HepG2 (cell line): ENCODE results near the gene EDAR.

ENCODE experiments used
- ARNTL ChIP-seq: sonication (generic); formaldehyde crosslinking; IDR thresholded peaks from 2 replicates; pipeline ENCODE4 v1.4.0; 2020; ENCODE audit warnings: mild to moderate bottlenecking, missing genetic modification reagents
- CREB1 ChIP-seq, 2 experiments: fragments of 450-650 bp in 1 of 2; IDR thresholded peaks; 2 replicates each; pipeline ENCODE4 v1.6.1; 2016 to 2017; ENCODE audit warnings: control low read depth in 1 of 2, mild to moderate bottlenecking in 1 of 2, missing compliant biosample characterization in 1 of 2, missing genetic modification characterization in 1 of 2
- SKI ChIP-seq: fragments of 450-650 bp; IDR thresholded peaks from one replicate; pipeline ENCODE4 v1.6.1; 2018; ENCODE audit warnings: mild to moderate bottlenecking; ENCODE audit not compliant: partially characterized antibody
- ZNF12 ChIP-seq: sonication (generic); formaldehyde crosslinking; IDR thresholded peaks from 2 replicates; pipeline ENCODE4 v1.5.0; 2020; ENCODE audit warnings: missing genetic modification reagents
- ZNF761 ChIP-seq: sonication (generic); formaldehyde crosslinking; conservative IDR thresholded peaks from 2 replicates; pipeline ENCODE4 v1.4.0; 2020; ENCODE audit warnings: mild to moderate bottlenecking, missing genetic modification reagents
- ZNF768 ChIP-seq: sonication (generic); formaldehyde crosslinking; IDR thresholded peaks from 2 replicates; pipeline ENCODE4 v1.4.0; 2020; ENCODE audit warnings: missing genetic modification reagents
- TF ChIP-seq, protein P1 (sequence below): sonication (generic); formaldehyde crosslinking; IDR thresholded peaks from 2 replicates; pipeline ENCODE4 v1.4.0; 2020; ENCODE audit warnings: missing genetic modification reagents
- TF ChIP-seq, protein P2 (sequence below): sonication (generic); formaldehyde crosslinking; IDR thresholded peaks from 2 replicates; pipeline ENCODE4 v1.5.0; 2020; ENCODE audit warnings: mild to moderate bottlenecking, missing genetic modification reagents, moderate library complexity

DNA sequence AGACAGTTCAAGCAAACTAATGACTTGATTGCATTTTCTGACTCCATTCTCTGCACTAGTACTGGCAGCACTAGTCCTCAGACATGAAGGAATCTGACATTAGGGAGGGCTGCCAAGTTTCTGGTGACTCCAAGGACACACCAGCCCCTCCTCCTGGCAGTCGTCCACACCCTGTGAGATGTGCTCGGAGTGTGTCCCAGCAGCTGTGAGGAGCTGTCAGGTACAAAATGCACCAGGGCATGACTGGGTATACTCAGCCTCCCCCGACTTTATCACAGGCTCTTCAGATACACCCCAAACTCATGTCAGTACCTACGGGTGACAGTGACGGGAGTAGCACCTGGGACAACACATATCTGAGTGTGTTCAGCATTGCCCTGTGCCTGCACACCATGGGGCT lies 43.1 kb downstream of the EDAR start:
- TF ChIP-seq CREB1 (IDR thresholded peaks at IDR 0.05) (no peak), CREB1 (CRISPR knock-in tag; IDR thresholded peaks at IDR 0.05) (no peak), ZNF768 (CRISPR knock-in tag) (no peak), ARNTL (CRISPR knock-in tag) (no peak), ZNF761 (CRISPR knock-in tag) (no peak), SKI (no peak), ZNF12 (CRISPR knock-in tag) (no peak)
- TF ChIP-seq, protein P1, sequence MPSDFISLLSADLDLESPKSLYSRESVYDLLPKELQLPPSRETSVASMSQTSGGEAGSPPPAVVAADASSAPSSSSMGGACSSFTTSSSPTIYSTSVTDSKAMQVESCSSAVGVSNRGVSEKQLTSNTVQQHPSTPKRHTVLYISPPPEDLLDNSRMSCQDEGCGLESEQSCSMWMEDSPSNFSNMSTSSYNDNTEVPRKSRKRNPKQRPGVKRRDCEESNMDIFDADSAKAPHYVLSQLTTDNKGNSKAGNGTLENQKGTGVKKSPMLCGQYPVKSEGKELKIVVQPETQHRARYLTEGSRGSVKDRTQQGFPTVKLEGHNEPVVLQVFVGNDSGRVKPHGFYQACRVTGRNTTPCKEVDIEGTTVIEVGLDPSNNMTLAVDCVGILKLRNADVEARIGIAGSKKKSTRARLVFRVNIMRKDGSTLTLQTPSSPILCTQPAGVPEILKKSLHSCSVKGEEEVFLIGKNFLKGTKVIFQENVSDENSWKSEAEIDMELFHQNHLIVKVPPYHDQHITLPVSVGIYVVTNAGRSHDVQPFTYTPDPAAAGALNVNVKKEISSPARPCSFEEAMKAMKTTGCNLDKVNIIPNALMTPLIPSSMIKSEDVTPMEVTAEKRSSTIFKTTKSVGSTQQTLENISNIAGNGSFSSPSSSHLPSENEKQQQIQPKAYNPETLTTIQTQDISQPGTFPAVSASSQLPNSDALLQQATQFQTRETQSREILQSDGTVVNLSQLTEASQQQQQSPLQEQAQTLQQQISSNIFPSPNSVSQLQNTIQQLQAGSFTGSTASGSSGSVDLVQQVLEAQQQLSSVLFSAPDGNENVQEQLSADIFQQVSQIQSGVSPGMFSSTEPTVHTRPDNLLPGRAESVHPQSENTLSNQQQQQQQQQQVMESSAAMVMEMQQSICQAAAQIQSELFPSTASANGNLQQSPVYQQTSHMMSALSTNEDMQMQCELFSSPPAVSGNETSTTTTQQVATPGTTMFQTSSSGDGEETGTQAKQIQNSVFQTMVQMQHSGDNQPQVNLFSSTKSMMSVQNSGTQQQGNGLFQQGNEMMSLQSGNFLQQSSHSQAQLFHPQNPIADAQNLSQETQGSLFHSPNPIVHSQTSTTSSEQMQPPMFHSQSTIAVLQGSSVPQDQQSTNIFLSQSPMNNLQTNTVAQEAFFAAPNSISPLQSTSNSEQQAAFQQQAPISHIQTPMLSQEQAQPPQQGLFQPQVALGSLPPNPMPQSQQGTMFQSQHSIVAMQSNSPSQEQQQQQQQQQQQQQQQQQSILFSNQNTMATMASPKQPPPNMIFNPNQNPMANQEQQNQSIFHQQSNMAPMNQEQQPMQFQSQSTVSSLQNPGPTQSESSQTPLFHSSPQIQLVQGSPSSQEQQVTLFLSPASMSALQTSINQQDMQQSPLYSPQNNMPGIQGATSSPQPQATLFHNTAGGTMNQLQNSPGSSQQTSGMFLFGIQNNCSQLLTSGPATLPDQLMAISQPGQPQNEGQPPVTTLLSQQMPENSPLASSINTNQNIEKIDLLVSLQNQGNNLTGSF (CRISPR knock-in tag), result no peak
- TF ChIP-seq, protein P2, sequence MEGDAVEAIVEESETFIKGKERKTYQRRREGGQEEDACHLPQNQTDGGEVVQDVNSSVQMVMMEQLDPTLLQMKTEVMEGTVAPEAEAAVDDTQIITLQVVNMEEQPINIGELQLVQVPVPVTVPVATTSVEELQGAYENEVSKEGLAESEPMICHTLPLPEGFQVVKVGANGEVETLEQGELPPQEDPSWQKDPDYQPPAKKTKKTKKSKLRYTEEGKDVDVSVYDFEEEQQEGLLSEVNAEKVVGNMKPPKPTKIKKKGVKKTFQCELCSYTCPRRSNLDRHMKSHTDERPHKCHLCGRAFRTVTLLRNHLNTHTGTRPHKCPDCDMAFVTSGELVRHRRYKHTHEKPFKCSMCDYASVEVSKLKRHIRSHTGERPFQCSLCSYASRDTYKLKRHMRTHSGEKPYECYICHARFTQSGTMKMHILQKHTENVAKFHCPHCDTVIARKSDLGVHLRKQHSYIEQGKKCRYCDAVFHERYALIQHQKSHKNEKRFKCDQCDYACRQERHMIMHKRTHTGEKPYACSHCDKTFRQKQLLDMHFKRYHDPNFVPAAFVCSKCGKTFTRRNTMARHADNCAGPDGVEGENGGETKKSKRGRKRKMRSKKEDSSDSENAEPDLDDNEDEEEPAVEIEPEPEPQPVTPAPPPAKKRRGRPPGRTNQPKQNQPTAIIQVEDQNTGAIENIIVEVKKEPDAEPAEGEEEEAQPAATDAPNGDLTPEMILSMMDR, result no peak
